HG02981 (cell line): Measurements from ENCODE around the gene TC2N.

Source experiments
- ATAC-seq: cut with Tn5 transposase; IDR thresholded peaks from one replicate; pipeline ENCODE4 v1.9.1; 2021; ENCODE audit warnings: mild to moderate bottlenecking, moderate library complexity; ENCODE audit not compliant: unreplicated experiment

Gene TC2N

GRCh38 chr14:91731018-91731417 is 136.3 kb downstream of the TC2N start:
- ATAC-seq: no peak

DNA sequence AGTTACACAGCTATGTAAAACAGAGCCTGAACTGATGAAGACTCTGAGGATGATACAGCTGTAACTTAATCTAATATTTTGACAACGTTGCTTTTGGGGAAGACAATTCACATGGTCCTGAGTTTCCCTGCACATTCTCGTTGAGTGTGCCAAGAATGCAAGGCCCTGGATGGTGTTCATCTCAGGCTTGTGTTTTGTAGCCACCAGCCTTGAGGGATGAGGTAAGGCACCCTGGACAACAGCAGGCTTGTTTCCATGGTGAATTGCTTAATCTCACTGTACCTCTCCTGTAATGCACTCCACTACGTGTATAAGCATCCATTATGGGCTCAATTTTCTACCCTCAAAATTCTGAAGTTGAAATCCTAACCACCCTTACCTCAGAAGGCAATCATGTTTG is 137.6 kb downstream of the TC2N start:
- ATAC-seq: no peak
